Activated CD8-positive, alpha-beta T cell treated with anti-CD3 and anti-CD28 coated beads for 36 hours (primary cell): Measurements from ENCODE around the gene MAP3K7CL. TPM values are rescaled to one million over a fixed set of nuclear protein-coding genes. Genes with fewer than 3 reads are reported as not detected.

Experiments
- ATAC-seq: fragments of 200-7000 bp; cut with Tn5 transposase; one replicate; pipeline ENCODE4 v1.10.0; 2021; ENCODE audit warnings: mild to moderate bottlenecking, moderate library complexity
- CTCF ChIA-PET: fragments of 350-600 bp; sonication (Branson Sonifier 250); formaldehyde crosslinking; loops from one replicate; lab custom pipeline; 2021; ENCODE audit warnings: antibody characterized with exemption; lab: Charles Lee
- POLR2A ChIA-PET: fragments of 350-600 bp; sonication (Branson Sonifier 250); formaldehyde crosslinking; loops from one replicate; lab custom pipeline; 2021; ENCODE audit warnings: antibody characterized with exemption; lab: Charles Lee
- DNase-seq: peaks from one replicate; pipeline ENCODE4 v3.0.0-alpha.2; 2020
- H3K27ac Mint-ChIP-seq: one replicate; pipeline ENCODE4 v1.8.0; 2021; ENCODE audit warnings: mild to moderate bottlenecking, mixed read lengths
- H3K27me3 Mint-ChIP-seq: one replicate; pipeline ENCODE4 v1.8.0; 2021; ENCODE audit warnings: mixed read lengths
- H3K36me3 Mint-ChIP-seq: one replicate; pipeline ENCODE4 v1.8.0; 2021; ENCODE audit warnings: low read depth, mixed read lengths
- H3K4me1 Mint-ChIP-seq: one replicate; pipeline ENCODE4 v1.8.0; 2021; ENCODE audit warnings: low read depth, mixed read lengths
- H3K4me3 Mint-ChIP-seq: one replicate; pipeline ENCODE4 v1.8.0; 2021; ENCODE audit warnings: mild to moderate bottlenecking, moderate library complexity, mixed read lengths
- H3K9me3 Mint-ChIP-seq: one replicate; pipeline ENCODE4 v1.8.0; 2021; ENCODE audit warnings: mixed read lengths
- intact Hi-C: fragments of 100-400 bp; cut with micrococcal nuclease; formaldehyde crosslinking; loops from one replicate; pipeline ENCODE4 v1.10.0; 2022
- total RNA-seq, 2 experiments: library from RNA; stranded (reverse); gene quantifications; one replicate each; pipeline ENCODE4 v1.2.3, GENCODE V29; 2021
- TF ChIP-seq, protein P1 (sequence below): fragments of 200-600 bp; IDR thresholded peaks from one replicate; pipeline ENCODE4 v1.8.0; 2022; ENCODE audit warnings: antibody characterized with exemption, mild to moderate bottlenecking

Gene MAP3K7CL
- total RNA-seq, 2 experiments from 2014 or later, result 3.2 to 4.7 TPM

DNA sequence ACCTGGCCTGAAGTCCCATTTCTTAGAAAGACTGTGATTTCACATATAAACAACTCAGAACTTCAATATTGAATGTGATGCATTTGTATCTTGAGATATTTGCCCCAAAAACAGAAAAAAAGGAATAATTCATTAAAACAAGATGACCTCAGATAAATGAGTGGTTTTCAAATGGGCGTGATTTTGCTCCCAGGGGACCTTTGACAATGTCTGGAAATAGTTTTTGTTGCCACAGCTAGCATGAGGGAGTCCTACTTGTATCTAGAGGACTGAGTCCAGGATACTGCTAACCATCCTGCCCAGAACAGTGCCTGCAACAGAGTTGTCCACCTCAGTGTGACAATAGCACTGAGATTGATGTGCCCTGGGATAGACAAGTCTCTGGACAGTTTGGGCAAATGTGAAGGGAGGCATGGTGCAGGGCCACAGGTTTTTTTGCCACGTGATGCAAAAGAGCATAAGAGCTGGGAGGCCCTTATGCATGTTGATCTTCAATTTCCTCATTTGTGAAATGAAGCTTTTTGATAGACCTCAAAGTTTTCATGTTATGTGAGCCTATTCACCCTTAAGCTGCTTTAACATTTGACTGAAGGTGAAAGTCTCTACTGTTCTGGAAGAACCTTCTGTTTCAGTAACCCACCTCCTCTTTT is 46.2 kb downstream of the MAP3K7CL start:
- ChIA-PET POLR2A (no interaction called here), CTCF (no interaction called here)
- no peak for DNase-seq
- Mint-ChIP-seq H3K27me3 (no peaks in the 10 kb centered on the region), H3K9me3 (no peaks in the 10 kb centered on the region), H3K27ac (no peak overlapping the region), H3K4me1 (peaks cover under 1% of the 10 kb centered on the region), H3K36me3 (no peaks in the 10 kb centered on the region), H3K4me3 (no peak overlapping the region)
- intact Hi-C loops, result no loop called here
- no peak for ATAC-seq
- TF ChIP-seq, protein P1, sequence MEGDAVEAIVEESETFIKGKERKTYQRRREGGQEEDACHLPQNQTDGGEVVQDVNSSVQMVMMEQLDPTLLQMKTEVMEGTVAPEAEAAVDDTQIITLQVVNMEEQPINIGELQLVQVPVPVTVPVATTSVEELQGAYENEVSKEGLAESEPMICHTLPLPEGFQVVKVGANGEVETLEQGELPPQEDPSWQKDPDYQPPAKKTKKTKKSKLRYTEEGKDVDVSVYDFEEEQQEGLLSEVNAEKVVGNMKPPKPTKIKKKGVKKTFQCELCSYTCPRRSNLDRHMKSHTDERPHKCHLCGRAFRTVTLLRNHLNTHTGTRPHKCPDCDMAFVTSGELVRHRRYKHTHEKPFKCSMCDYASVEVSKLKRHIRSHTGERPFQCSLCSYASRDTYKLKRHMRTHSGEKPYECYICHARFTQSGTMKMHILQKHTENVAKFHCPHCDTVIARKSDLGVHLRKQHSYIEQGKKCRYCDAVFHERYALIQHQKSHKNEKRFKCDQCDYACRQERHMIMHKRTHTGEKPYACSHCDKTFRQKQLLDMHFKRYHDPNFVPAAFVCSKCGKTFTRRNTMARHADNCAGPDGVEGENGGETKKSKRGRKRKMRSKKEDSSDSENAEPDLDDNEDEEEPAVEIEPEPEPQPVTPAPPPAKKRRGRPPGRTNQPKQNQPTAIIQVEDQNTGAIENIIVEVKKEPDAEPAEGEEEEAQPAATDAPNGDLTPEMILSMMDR, result no peak

DNA sequence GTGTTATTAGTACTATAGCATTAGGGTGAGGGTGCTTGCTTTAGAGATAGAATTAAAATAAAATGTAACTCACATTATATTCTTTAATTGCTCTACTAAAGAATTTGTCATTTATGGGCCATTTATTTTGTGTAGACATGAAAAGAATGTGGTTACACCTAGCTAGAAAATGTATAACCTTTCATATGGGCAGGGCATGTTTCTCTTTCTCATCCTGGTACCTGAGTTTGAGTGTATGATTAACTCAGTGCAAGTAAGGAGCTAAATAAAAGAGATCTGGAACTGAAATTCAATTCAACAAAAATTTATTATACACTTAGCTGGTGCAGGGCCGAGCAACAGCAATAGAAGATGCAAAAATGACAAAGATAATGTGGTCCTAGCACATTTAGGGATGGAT is 47.4 kb downstream of the MAP3K7CL start:
- no peak overlapping the region for H3K27ac Mint-ChIP-seq
- ChIA-PET CTCF (no interaction called here), POLR2A (no interaction called here)
- H3K9me3 Mint-ChIP-seq, result no peaks in the 10 kb centered on the region
- intact Hi-C loops, result no loop called here
- peaks cover 3% of the 10 kb centered on the region for H3K4me1 Mint-ChIP-seq
- H3K4me3 Mint-ChIP-seq, result no peak overlapping the region
- TF ChIP-seq, protein P1, result no peak
- H3K27me3 Mint-ChIP-seq, result no peaks in the 10 kb centered on the region
- DNase-seq (no peak), ATAC-seq (no peak)
- no peaks in the 10 kb centered on the region for H3K36me3 Mint-ChIP-seq

GRCh38 chr21:29178926-29179325 is 48.5 kb downstream of the MAP3K7CL start:
- DNase-seq (no peak), ATAC-seq (no peak)
- ChIA-PET CTCF (no interaction called here), POLR2A (no interaction called here)
- Mint-ChIP-seq H3K27ac (no peak overlapping the region), H3K4me1 (peaks cover 3% of the 10 kb centered on the region), H3K4me3 (no peak overlapping the region), H3K27me3 (no peaks in the 10 kb centered on the region), H3K36me3 (no peaks in the 10 kb centered on the region), H3K9me3 (no peaks in the 10 kb centered on the region)
- intact Hi-C loops, result no loop called here
- TF ChIP-seq, protein P1, result no peak

DNA sequence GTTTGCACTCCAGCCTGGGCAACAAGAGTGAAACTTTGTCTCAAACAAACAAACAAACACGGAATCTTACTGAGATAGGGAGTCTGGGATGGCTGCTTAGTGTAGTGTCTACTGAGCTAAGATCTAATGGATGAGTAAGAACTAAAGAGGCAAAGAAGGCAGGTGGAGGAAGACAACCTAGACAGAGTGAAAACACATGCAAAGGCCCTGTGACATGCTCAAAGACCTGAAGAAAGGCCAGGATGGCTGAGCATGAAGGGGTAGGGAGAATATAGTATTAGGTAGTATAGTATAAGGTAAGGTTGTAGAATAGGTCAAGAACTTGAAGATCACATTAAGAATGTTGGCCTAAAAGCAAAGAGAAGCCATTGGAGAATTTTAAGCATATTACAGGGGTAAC is 49.1 kb downstream of the MAP3K7CL start:
- no peak for DNase-seq
- no peak overlapping the region for H3K4me3 Mint-ChIP-seq
- ChIA-PET CTCF (no interaction called here), POLR2A (no interaction called here)
- no peak overlapping the region for H3K27ac Mint-ChIP-seq
- no peaks in the 10 kb centered on the region for H3K9me3 Mint-ChIP-seq
- peaks cover 3% of the 10 kb centered on the region for H3K4me1 Mint-ChIP-seq
- ATAC-seq, result no peak
- no peaks in the 10 kb centered on the region for H3K27me3 Mint-ChIP-seq
- TF ChIP-seq, protein P1, result no peak
- intact Hi-C loops, result no loop called here
- no peaks in the 10 kb centered on the region for H3K36me3 Mint-ChIP-seq

DNA sequence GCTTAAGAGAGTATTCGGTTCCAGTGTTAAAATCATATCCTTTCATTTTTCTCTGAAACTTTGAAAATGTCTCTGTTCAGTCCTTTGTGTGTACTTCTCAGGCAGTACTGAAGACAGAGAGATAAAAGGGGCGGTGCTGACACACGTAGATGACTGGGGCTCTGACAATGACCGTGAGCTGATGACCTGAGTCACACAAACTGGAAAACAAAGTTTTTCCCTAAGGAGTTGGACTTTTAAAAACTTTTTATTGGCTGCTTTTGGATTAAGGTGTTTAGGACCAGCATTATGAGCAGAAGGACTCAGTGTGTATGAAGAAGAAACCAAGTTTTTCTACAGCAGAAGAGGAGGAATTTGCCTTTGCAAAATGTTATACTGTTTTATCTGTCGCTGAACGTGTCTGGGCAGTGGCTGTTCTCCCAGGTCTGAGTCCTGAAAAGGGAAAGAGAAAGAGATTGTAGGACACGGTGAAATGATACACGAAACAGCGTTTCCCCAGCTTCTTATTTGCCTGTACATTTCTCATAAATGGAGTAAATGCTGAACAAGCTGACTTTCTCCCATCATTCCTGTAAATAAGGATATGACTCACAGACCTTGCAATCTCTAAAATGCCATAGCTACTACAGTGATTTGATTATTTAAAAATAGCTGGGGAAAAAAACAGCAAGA is 51.5 kb downstream of the MAP3K7CL start:
- no peaks in the 10 kb centered on the region for H3K9me3 Mint-ChIP-seq
- H3K27me3 Mint-ChIP-seq, result no peaks in the 10 kb centered on the region
- ChIA-PET CTCF (interaction anchor here (0.7 kb wide), 1 partner anchor 84 kb away, joined by 3 read pairs; no protein-coding TSS in a partner anchor), POLR2A (no interaction called here)
- DNase-seq (no peak), ATAC-seq (no peak)
- no peak overlapping the region for H3K27ac Mint-ChIP-seq
- TF ChIP-seq, protein P1, result no peak
- H3K4me1 Mint-ChIP-seq, result peaks cover 3% of the 10 kb centered on the region
- intact Hi-C loops, result no loop called here
- no peak overlapping the region for H3K4me3 Mint-ChIP-seq
- no peaks in the 10 kb centered on the region for H3K36me3 Mint-ChIP-seq
